Activated CD8-positive, alpha-beta T cell treated with anti-CD3 and anti-CD28 coated beads for 36 hours (primary cell): ENCODE measurements around the gene NKAIN2. TPM values are rescaled to one million over a fixed set of nuclear protein-coding genes. Genes with fewer than 3 reads are reported as not detected.

Source experiments
- ATAC-seq: fragments of 200-7000 bp; cut with Tn5 transposase; one replicate; pipeline ENCODE4 v1.10.0; 2021; ENCODE audit warnings: mild to moderate bottlenecking, moderate library complexity
- CTCF ChIA-PET: fragments of 350-600 bp; sonication (Branson Sonifier 250); formaldehyde crosslinking; loops from one replicate; lab custom pipeline; 2021; ENCODE audit warnings: antibody characterized with exemption; lab: Charles Lee
- POLR2A ChIA-PET: fragments of 350-600 bp; sonication (Branson Sonifier 250); formaldehyde crosslinking; loops from one replicate; lab custom pipeline; 2021; ENCODE audit warnings: antibody characterized with exemption; lab: Charles Lee
- DNase-seq: peaks from one replicate; pipeline ENCODE4 v3.0.0-alpha.2; 2020
- H3K27ac Mint-ChIP-seq: one replicate; pipeline ENCODE4 v1.8.0; 2021; ENCODE audit warnings: mild to moderate bottlenecking, mixed read lengths
- H3K27me3 Mint-ChIP-seq: one replicate; pipeline ENCODE4 v1.8.0; 2021; ENCODE audit warnings: mixed read lengths
- H3K36me3 Mint-ChIP-seq: one replicate; pipeline ENCODE4 v1.8.0; 2021; ENCODE audit warnings: low read depth, mixed read lengths
- H3K4me1 Mint-ChIP-seq: one replicate; pipeline ENCODE4 v1.8.0; 2021; ENCODE audit warnings: low read depth, mixed read lengths
- H3K4me3 Mint-ChIP-seq: one replicate; pipeline ENCODE4 v1.8.0; 2021; ENCODE audit warnings: mild to moderate bottlenecking, moderate library complexity, mixed read lengths
- H3K9me3 Mint-ChIP-seq: one replicate; pipeline ENCODE4 v1.8.0; 2021; ENCODE audit warnings: mixed read lengths
- CTCF ChIP-seq: fragments of 200-600 bp; IDR thresholded peaks from one replicate; pipeline ENCODE4 v1.8.0; 2022; ENCODE audit warnings: antibody characterized with exemption, mild to moderate bottlenecking
- intact Hi-C: fragments of 100-400 bp; cut with micrococcal nuclease; formaldehyde crosslinking; loops from one replicate; pipeline ENCODE4 v1.10.0; 2022
- total RNA-seq, 2 experiments: library from RNA; stranded (reverse); gene quantifications; one replicate each; pipeline ENCODE4 v1.2.3, GENCODE V29; 2021

NKAIN2 gene
- total RNA-seq, 2 experiments from 2014 or later, result not detected

GRCh38 chr6:124622351-124622750 lies 818.7 kb downstream of the NKAIN2 start:
- ATAC-seq, result no peak
- H3K27ac Mint-ChIP-seq, result no peak overlapping the region
- DNase-seq, result no peak
- CTCF ChIA-PET, result no interaction called here
- TF ChIP-seq CTCF, result no peak
- H3K4me3 Mint-ChIP-seq, result no peak overlapping the region
- intact Hi-C loops, result no loop called here
- no peaks in the 10 kb centered on the region for H3K4me1 Mint-ChIP-seq
- POLR2A ChIA-PET, result no interaction called here
- no peaks in the 10 kb centered on the region for H3K36me3 Mint-ChIP-seq
- H3K27me3 Mint-ChIP-seq, result no peaks in the 10 kb centered on the region
- H3K9me3 Mint-ChIP-seq, result no peaks in the 10 kb centered on the region

DNA sequence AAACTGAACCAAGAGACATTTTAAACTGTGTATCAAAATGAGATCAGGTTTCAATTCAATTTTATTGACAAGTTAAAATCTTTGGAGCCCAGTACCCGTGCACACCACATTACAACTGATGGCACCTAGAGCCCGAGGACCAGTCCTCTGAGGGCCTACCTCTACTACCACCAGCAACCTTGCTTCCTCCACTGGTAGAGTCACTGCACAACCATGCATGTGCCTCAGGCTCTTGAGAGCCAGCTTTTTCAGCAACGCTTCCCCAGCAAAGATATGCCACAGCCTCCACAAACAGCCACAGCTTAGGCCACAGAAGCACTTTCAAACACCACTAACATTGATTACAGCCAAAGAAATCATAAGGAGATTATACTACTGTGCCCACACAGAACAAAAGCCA lies 830.0 kb downstream of the NKAIN2 start:
- Mint-ChIP-seq H3K9me3 (peaks cover 5% of the 10 kb centered on the region), H3K36me3 (no peaks in the 10 kb centered on the region), H3K27ac (no peak overlapping the region), H3K27me3 (no peaks in the 10 kb centered on the region), H3K4me1 (no peaks in the 10 kb centered on the region), H3K4me3 (no peak overlapping the region)
- ATAC-seq (no peak), DNase-seq (no peak)
- TF ChIP-seq CTCF, result no peak
- ChIA-PET POLR2A (interaction anchor here (0.6 kb wide), 1 partner anchor 1635 kb away, joined by 3 read pairs; no protein-coding TSS in a partner anchor), CTCF (no interaction called here)
- intact Hi-C loops, result no loop called here

- ChIA-PET CTCF (no interaction called here), POLR2A (no interaction called here)
- Mint-ChIP-seq H3K4me3 (no peak overlapping the region), H3K27ac (no peak overlapping the region), H3K4me1 (no peaks in the 10 kb centered on the region), H3K36me3 (no peaks in the 10 kb centered on the region), H3K27me3 (no peaks in the 10 kb centered on the region), H3K9me3 (peaks cover 6% of the 10 kb centered on the region)
- DNase-seq, result no peak
- no peak for TF ChIP-seq CTCF
- intact Hi-C loops, result no loop called here
- no peak for ATAC-seq
Observed at GRCh38 chr6:124640432-124640831, 836.8 kb downstream of the NKAIN2 start.

DNA sequence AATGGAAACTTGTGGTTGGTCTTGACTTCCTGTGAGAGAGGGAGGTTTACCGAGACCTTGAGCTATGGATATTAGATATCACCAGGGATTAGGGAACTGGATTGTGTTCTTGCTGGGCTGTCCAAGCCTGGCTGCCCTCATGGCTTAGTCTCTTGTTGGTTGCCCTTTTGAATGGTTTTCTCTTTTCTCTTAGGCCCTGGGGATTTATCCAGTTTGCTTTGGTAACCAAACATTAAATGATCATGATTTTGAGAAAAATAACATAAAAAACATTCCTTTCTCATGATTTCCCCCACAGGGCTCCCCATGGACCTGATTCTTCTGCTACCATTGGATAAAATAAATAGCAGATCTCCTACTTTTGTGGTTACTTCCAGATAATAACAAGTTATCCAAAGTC lies 852.2 kb downstream of the NKAIN2 start:
- Mint-ChIP-seq H3K4me3 (no peak overlapping the region), H3K27ac (no peak overlapping the region), H3K27me3 (no peaks in the 10 kb centered on the region), H3K4me1 (no peaks in the 10 kb centered on the region), H3K9me3 (peaks cover 1% of the 10 kb centered on the region), H3K36me3 (no peaks in the 10 kb centered on the region)
- DNase-seq, result no peak
- ChIA-PET CTCF (no interaction called here), POLR2A (no interaction called here)
- TF ChIP-seq CTCF, result no peak
- no peak for ATAC-seq
- intact Hi-C loops, result no loop called here

DNA sequence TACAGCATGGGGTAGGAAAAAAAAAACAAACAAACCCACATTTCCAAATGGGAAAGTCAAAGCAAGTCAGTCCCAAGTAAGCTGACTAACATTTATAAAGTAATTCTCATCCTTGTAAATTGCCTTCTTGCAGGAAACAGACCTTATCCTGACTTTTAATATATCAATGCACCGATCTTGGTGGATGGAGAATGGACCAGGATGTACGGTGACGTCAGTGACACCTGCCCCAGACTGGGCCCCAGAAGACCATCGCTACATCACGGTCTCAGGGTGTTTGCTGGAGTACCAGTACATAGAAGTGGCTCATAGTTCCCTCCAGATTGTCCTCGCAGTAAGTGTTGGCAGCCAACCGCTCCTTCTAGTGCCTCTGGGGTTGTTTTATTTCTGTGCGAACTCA lies 854.4 kb downstream of the NKAIN2 start:
- H3K27me3 Mint-ChIP-seq, result no peaks in the 10 kb centered on the region
- ChIA-PET CTCF (no interaction called here), POLR2A (no interaction called here)
- H3K36me3 Mint-ChIP-seq, result no peaks in the 10 kb centered on the region
- H3K27ac Mint-ChIP-seq, result no peak overlapping the region
- H3K4me3 Mint-ChIP-seq, result no peak overlapping the region
- intact Hi-C loops, result no loop called here
- TF ChIP-seq CTCF, result no peak
- ATAC-seq, result no peak
- peaks cover 1% of the 10 kb centered on the region for H3K9me3 Mint-ChIP-seq
- no peak for DNase-seq
- no peaks in the 10 kb centered on the region for H3K4me1 Mint-ChIP-seq
